K562 (cell line): ENCODE measurements around the gene GABRA5. TPM values are rescaled to one million over a fixed set of nuclear protein-coding genes. Genes with fewer than 3 reads are reported as not detected.

Source experiments
- ATAC-seq: fragments of 200-7000 bp; cut with Tn5 transposase; 3 replicates; pipeline ENCODE4 v1.9.1; 2020; ENCODE audit warnings: moderate library complexity
- BruUV-seq: library from RNA; stranded (reverse); fragments of 400-500 nt; replicated peaks from 2 replicates; lab custom pipeline; 2021; lab: Mats Ljungman, UMichigan
- CTCF ChIA-PET: fragments of 300-600 bp; formaldehyde crosslinking; extraction: SDS; loops from one replicate; lab custom pipeline; 2021; ENCODE audit warnings: low intra/inter-chr PET ratio; lab: Yijun Ruan, JAX
- POLR2A ChIA-PET: fragments of 300-600, 350-650 bp; sonication (Branson Sonifier 250); formaldehyde crosslinking; extraction: SDS; loops from one replicate; lab custom pipeline; 2021; ENCODE audit warnings: antibody characterized with exemption, inconsistent platforms; lab: Yijun Ruan, JAX
- DNase-seq, 4 experiments: peaks; one replicate each; pipeline versions ENCODE4 v3.0.0 to v3.0.0-alpha.2; 2011 to 2018; ENCODE audit warnings: low spot score in 3 of 4, mixed read lengths in 3 of 4; ENCODE audit errors: extremely low read depth in 1 of 4
- FAIRE-seq: peaks from 2 replicates; lab custom pipeline; 2011; peaks lifted over from hg19 to GRCh38; lab: Jason Lieb, UNC
- H2AFZ ChIP-seq: 2 replicates; pipeline ENCODE4 v1.6.0; 2011; ENCODE audit warnings: low read depth, low read length, control low read depth, inconsistent platforms
- H3K27ac ChIP-seq: fragments of 200-600 bp; 3 replicates; pipeline ENCODE4 v1.8.0; 2011; ENCODE audit warnings: low read depth, mild to moderate bottlenecking, control low read depth, inconsistent platforms, low read length, moderate library complexity, mixed read lengths; ENCODE audit errors: extremely low read depth
- H3K27me3 ChIP-seq, 2 experiments: fragments of 300-600 bp in 1 of 2; 2 replicates in 1 of 2; 3 replicates in 1 of 2; pipeline versions ENCODE4 v1.6.0 to v1.8.0; 2011; ENCODE audit warnings: inconsistent platforms in 2 of 2, low read length in 2 of 2, mild to moderate bottlenecking in 1 of 2, mixed read lengths in 1 of 2, moderate library complexity in 1 of 2; ENCODE audit not compliant: control insufficient read depth in 2 of 2, insufficient read depth in 2 of 2
- H3K36me3 ChIP-seq: fragments of 300-600 bp; 3 replicates; pipeline ENCODE4 v1.8.0; 2011; ENCODE audit warnings: mild to moderate bottlenecking, low read length, inconsistent platforms; ENCODE audit not compliant: control insufficient read depth, insufficient read depth
- H3K4me1 ChIP-seq, 2 experiments: fragments of 200-600 bp in 1 of 2; replicated peaks in 1 of 2; 2 replicates in 1 of 2; 3 replicates in 1 of 2; pipeline versions ENCODE4 v1.5.1 to v1.8.0; 2011; ENCODE audit warnings: inconsistent platforms in 2 of 2, low read length in 2 of 2, mild to moderate bottlenecking in 1 of 2, mixed read lengths in 1 of 2, moderate library complexity in 1 of 2; ENCODE audit not compliant: control insufficient read depth in 2 of 2, insufficient read depth in 2 of 2
- H3K4me2 ChIP-seq: 2 replicates; pipeline ENCODE4 v1.6.1; 2011; ENCODE audit warnings: low read length, control low read depth, inconsistent platforms, mixed read lengths; ENCODE audit not compliant: insufficient read depth
- H3K4me3 ChIP-seq: fragments of 200-600 bp; sonication (generic), shearing (Covaris generic); 2 replicates; pipeline ENCODE4 v1.5.1; 2016; ENCODE audit warnings: control low read depth, inconsistent platforms
- H3K79me2 ChIP-seq: fragments of 200-600 bp; 3 replicates; pipeline ENCODE4 v1.8.0; 2011; ENCODE audit warnings: low read length, inconsistent platforms; ENCODE audit not compliant: control insufficient read depth, insufficient read depth
- H3K9ac ChIP-seq, 2 experiments: 2 replicates each; pipeline versions ENCODE4 v1.6.0 to v1.6.1; 2011; ENCODE audit warnings: low read depth in 2 of 2, low read length in 2 of 2, control low read depth in 1 of 2, inconsistent platforms in 1 of 2, mild to moderate bottlenecking in 1 of 2, mixed read lengths in 1 of 2; ENCODE audit not compliant: insufficient read depth in 1 of 2
- H3K9me1 ChIP-seq: one replicate; pipeline ENCODE4 v1.6.0; 2011; ENCODE audit warnings: inconsistent platforms, mild to moderate bottlenecking, low read length, moderate library complexity; ENCODE audit not compliant: control insufficient read depth, insufficient read depth
- H3K9me3 ChIP-seq: replicated peaks from 2 replicates; pipeline ENCODE4 v1.5.1; 2011; ENCODE audit warnings: low read depth, low read length, inconsistent platforms; ENCODE audit not compliant: control insufficient read depth, insufficient read depth
- H4K20me1 ChIP-seq: replicated peaks from 2 replicates; pipeline ENCODE4 v1.6.1; 2011; ENCODE audit warnings: low read length, inconsistent platforms, mixed read lengths; ENCODE audit not compliant: control insufficient read depth, insufficient read depth
- CBFA2T3 ChIP-seq: fragments of 450-650 bp; IDR thresholded peaks from 2 replicates; pipeline ENCODE4 v1.6.1; 2017
- CEBPG ChIP-seq, 3 experiments: fragments of 200-800 bp in 1 of 3; sonication (Bioruptor generic) in 1 of 3; sonication (generic) in 1 of 3; formaldehyde crosslinking in 1 of 3; IDR thresholded peaks in 2 of 3; conservative IDR thresholded peaks in 1 of 3; 2 replicates each; pipeline versions ENCODE4 v1.6.1 to v1.8.0; 2016 to 2022; ENCODE audit warnings: missing compliant biosample characterization in 2 of 3, missing genetic modification characterization in 2 of 3, mild to moderate bottlenecking in 1 of 3, missing genetic modification reagents in 1 of 3
- DEAF1 ChIP-seq: fragments of 450-650 bp; formaldehyde crosslinking; IDR thresholded peaks from 2 replicates; pipeline ENCODE4 v1.4.0; 2020; ENCODE audit warnings: mild to moderate bottlenecking, moderate library complexity
- E2F6 ChIP-seq, 2 experiments: IDR thresholded peaks; 2 replicates each; pipeline ENCODE4 v1.6.1; 2011; ENCODE audit warnings: borderline replicate concordance in 1 of 2, control low read depth in 1 of 2, low read depth in 1 of 2, low read length in 1 of 2, mild to moderate bottlenecking in 1 of 2, mixed read lengths in 1 of 2, moderate library complexity in 1 of 2; ENCODE audit not compliant: insufficient read depth in 1 of 2, insufficient read length in 1 of 2, poor library complexity in 1 of 2, severe bottlenecking in 1 of 2; ENCODE audit errors: extremely low read depth in 1 of 2
- MAFK ChIP-seq: IDR thresholded peaks from 2 replicates; pipeline ENCODE4 v1.6.1; 2011; ENCODE audit warnings: low read length, improper control_type of control experiment
- MIER1 ChIP-seq: fragments of 450-650 bp; IDR thresholded peaks from 2 replicates; pipeline ENCODE4 v1.6.1; 2016; ENCODE audit warnings: antibody characterized with exemption, mild to moderate bottlenecking, low read depth
- MYNN ChIP-seq, 2 experiments: sonication (generic); formaldehyde crosslinking in 1 of 2; IDR thresholded peaks; 2 replicates each; pipeline versions ENCODE4 v1.5.0 to v1.6.1; 2016 to 2020; ENCODE audit warnings: antibody characterized with exemption in 1 of 2, missing genetic modification reagents in 1 of 2
- RAD21 ChIP-seq, 2 experiments: fragments of 250-450 bp in 1 of 2; fragments of 450-650 bp in 1 of 2; sonication (Bioruptor Pico) in 1 of 2; formaldehyde crosslinking in 1 of 2; IDR thresholded peaks in 1 of 2; conservative IDR thresholded peaks in 1 of 2; 2 replicates each; pipeline versions ENCODE4 v1.4.0 to v1.8.0; 2020 to 2022; ENCODE audit warnings: mild to moderate bottlenecking in 2 of 2, moderate library complexity in 1 of 2
- RFX5 ChIP-seq: IDR thresholded peaks from 2 replicates; pipeline ENCODE4 v1.6.1; 2011; ENCODE audit warnings: low read depth, mild to moderate bottlenecking, improper control_type of control experiment, low read length
- SAFB ChIP-seq: fragments of 200-400 bp; formaldehyde crosslinking; IDR thresholded peaks from 2 replicates; pipeline ENCODE4 v1.6.1; 2017; ENCODE audit warnings: low read depth, low read length, borderline replicate concordance
- SRF ChIP-seq, 2 experiments: fragments of 250-450, 450-650 bp in 1 of 2; sonication (Bioruptor Pico) in 1 of 2; sonication (generic) in 1 of 2; formaldehyde crosslinking; IDR thresholded peaks; 2 replicates each; pipeline versions ENCODE4 v1.5.0 to v1.5.1; 2020 to 2022; ENCODE audit warnings: mild to moderate bottlenecking in 1 of 2, missing genetic modification reagents in 1 of 2
- ZNF143 ChIP-seq: sonication (generic); formaldehyde crosslinking; IDR thresholded peaks from 2 replicates; pipeline ENCODE4 v1.9.0; 2022; ENCODE audit warnings: mild to moderate bottlenecking, missing genetic modification reagents
- ZNF76 ChIP-seq: fragments of 250-450 bp; sonication (Bioruptor Pico); IDR thresholded peaks from 2 replicates; pipeline ENCODE4 v1.4.0; 2020; ENCODE audit warnings: mild to moderate bottlenecking, moderate library complexity, borderline replicate concordance
- WGBS: fragments of 100-300 bp; shearing (Covaris generic); methylation state at CpG from one replicate; pipeline ENCODE4 v1.1.6; 2016; ENCODE audit warnings: low coverage, mixed read lengths; ENCODE audit not compliant: insufficient coverage; ENCODE audit errors: missing lambda C conversion rate; 5-methylcytosine and 5-hydroxymethylcytosine counted together
- in situ Hi-C: fragments of 300-500 bp; cut with MboI; formaldehyde crosslinking; loops from 4 replicates; pipeline ENCODE4 v1.15.0; 2018; ENCODE audit warnings: inconsistent platforms, mixed read lengths
- intact Hi-C: fragments of 100-400 bp; cut with micrococcal nuclease; formaldehyde crosslinking; loops from 2 replicates; pipeline ENCODE4 v1.14.2; 2022
- polyA plus RNA-seq, 8 experiments: library from polyadenylated mRNA; depleted of rRNA in 4 of 8; stranded (reverse) in 5 of 8; unstranded in 3 of 8; fragments of >200 nt; fragmentation: Nextera tagmentation in 2 of 8; fragmentation: Illumina TruSeq in 1 of 8; extraction: Ambion mirVana in 2 of 8; extraction: Trizol in 1 of 8; gene quantifications; 2 replicates each; pipeline versions ENCODE4 v1.2.1 to v1.2.3, GENCODE V29; 2011 to 2014; ENCODE audit warnings: inconsistent platforms in 1 of 8, missing spikeins in 1 of 8
- total RNA-seq, 7 experiments: library from RNA; depleted of rRNA in 6 of 7; stranded (reverse); fragments of >200 nt in 6 of 7; fragmentation: Illumina TruSeq in 2 of 7; extraction: Trizol in 2 of 7; gene quantifications; 2 replicates each; pipeline versions ENCODE4 v1.2.1 to v1.2.3, GENCODE V29; 2011 to 2021; ENCODE audit warnings: low replicate concordance in 1 of 7

The GABRA5 gene
- total and polyA plus RNA-seq, 9 of the 15 experiments (the other 6 are each of a cell fraction or from before 2014, with no cell fraction given): not detected

GRCh38 chr15:26864664-26865191 lies 2.1 kb upstream of the GABRA5 start (continued):
- TF ChIP-seq DEAF1 (CRISPR knock-in tag) (peak; percentile 36; the same call in 1 of the 2 replicates), RAD21 (CRISPR knock-in tag; conservative IDR thresholded peaks at IDR 0.05 in 1 of 2, IDR thresholded peaks at IDR 0.05 in 1 of 2) (peak; percentile 59 to 71), ZNF143 (CRISPR knock-in tag) (no peak), CEBPG (CRISPR knock-in tag; IDR thresholded peaks at IDR 0.05) (no peak), CEBPG (tag; conservative IDR thresholded peaks at IDR 0.05 in 1 of 2, IDR thresholded peaks at IDR 0.05 in 1 of 2) (peak; percentile 43 to 60; a peak in 3 of 4 replicates), ZNF76 (CRISPR knock-in tag) (no peak)

- no TSS peak for BruUV-seq
- ChIA-PET CTCF (no interaction called here), POLR2A (no interaction called here)
- Histone ChIP-seq H2AFZ (no peak overlapping the region), H3K79me2 (no peaks in the 10 kb centered on the region), H3K4me3 (no peak overlapping the region), H3K9me1 (peaks cover 4% of the 10 kb centered on the region), H3K9me3 (no peaks in the 10 kb centered on the region), H3K4me2 (no peak overlapping the region), H4K20me1 (no peaks in the 10 kb centered on the region; the same call in 1 of the 2 replicates), H3K4me1 (peaks cover 0 to 7% of the 10 kb centered on the region in 2 experiments; a peak in 1 of 5 replicates), H3K9ac (no peak overlapping the region), H3K36me3 (no peaks in the 10 kb centered on the region), H3K27ac (no peak overlapping the region), H3K27me3 (peaks cover 0 to 8% of the 10 kb centered on the region in 2 experiments; a peak in 1 of 5 replicates)
- in situ Hi-C loops (loop anchor here (25.0 kb wide), 1 partner anchor 1355 kb away; no protein-coding TSS in a partner anchor), intact Hi-C loops (loop anchor here (10.0 kb wide), 1 partner anchor 683 kb away; no protein-coding TSS in a partner anchor)
- no peak for ATAC-seq
- DNase-seq: no peak
- FAIRE-seq: no peak
- WGBS: 55% methylated on average over 26 of the region's 104 CpGs
- TF ChIP-seq E2F6 (IDR thresholded peaks at IDR 0.05; ENCODE audit: borderline replicate concordance in 1 of 2, extremely low read depth in 1 of 2, insufficient read depth in 1 of 2, insufficient read length in 1 of 2, low read depth in 1 of 2, low read length in 1 of 2, poor library complexity in 1 of 2, severe bottlenecking in 1 of 2): no peak
- no peak for TF ChIP-seq SAFB
- no peak for TF ChIP-seq MAFK
- no peak for TF ChIP-seq MYNN (IDR thresholded peaks at IDR 0.05)
- TF ChIP-seq MYNN (CRISPR knock-in tag; IDR thresholded peaks at IDR 0.05): no peak
- TF ChIP-seq SRF (CRISPR knock-in tag; IDR thresholded peaks at IDR 0.05): no peak
- no peak for TF ChIP-seq CBFA2T3
- TF ChIP-seq RFX5: no peak
- no peak for TF ChIP-seq MIER1
Measured at GRCh38 chr15:26867200-26868007, 542 bp downstream of the GABRA5 start.
